Measurements from ENCODE around the gene SH3BP4.

Gene SH3BP4

DNA sequence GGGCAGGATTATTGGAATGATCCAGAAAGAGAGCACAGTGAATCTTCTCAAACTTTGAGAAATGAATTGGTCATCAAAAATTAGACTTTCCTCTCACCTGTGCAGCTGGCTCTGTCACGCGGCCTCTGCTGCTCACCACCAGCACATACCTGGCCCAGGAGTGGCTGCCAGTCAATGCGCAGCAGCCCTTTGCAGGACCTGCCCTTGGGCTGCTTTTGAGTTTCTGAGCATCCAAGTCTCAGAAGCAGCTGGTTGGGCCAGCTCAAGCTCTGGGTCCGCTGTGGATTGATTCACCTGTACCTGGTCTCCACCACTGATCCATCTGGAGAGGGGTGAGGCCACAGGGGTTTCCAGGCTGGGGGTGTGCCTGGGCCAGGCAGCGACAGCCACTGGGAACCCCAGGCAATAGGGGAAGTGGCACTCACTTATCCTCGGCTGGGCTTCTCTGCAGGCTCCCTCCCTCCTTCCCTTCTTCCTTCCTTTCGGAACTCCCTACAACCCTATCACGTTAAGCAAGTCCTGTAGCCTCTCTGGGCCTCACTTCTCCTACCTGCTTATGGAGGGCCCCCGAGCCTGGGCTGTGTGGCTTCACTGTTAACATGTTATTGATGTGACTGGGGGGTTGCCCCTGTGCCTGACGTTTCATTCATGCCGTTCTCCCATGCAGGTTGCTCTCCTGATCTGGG is 48.1 kb downstream of the SH3BP4 start:
- Histone ChIP-seq H3K9me3 (ENCODE audit: insufficient read depth, low read length) (no peaks in the 10 kb centered on the region), H3K9ac (ENCODE audit: low read length) (no peak overlapping the region), H3K27me3 (ENCODE audit: low read depth, low read length) (no peaks in the 10 kb centered on the region), H3K79me2 (ENCODE audit: low read length) (no peaks in the 10 kb centered on the region), H4K20me1 (ENCODE audit: insufficient read depth, low read length) (no peaks in the 10 kb centered on the region), H3K4me3 (ENCODE audit: low read length) (no peak overlapping the region), H3K27ac (ENCODE audit: low read length) (no peak overlapping the region), H3K4me1 (ENCODE audit: low read length) (no peaks in the 10 kb centered on the region), H3K36me3 (replicated peaks; ENCODE audit: low read depth, low read length) (no peaks in the 10 kb centered on the region), H3K4me2 (ENCODE audit: low read length) (no peak overlapping the region), H2AFZ (ENCODE audit: low read depth, low read length) (no peak overlapping the region)
- TF ChIP-seq, protein P1, sequence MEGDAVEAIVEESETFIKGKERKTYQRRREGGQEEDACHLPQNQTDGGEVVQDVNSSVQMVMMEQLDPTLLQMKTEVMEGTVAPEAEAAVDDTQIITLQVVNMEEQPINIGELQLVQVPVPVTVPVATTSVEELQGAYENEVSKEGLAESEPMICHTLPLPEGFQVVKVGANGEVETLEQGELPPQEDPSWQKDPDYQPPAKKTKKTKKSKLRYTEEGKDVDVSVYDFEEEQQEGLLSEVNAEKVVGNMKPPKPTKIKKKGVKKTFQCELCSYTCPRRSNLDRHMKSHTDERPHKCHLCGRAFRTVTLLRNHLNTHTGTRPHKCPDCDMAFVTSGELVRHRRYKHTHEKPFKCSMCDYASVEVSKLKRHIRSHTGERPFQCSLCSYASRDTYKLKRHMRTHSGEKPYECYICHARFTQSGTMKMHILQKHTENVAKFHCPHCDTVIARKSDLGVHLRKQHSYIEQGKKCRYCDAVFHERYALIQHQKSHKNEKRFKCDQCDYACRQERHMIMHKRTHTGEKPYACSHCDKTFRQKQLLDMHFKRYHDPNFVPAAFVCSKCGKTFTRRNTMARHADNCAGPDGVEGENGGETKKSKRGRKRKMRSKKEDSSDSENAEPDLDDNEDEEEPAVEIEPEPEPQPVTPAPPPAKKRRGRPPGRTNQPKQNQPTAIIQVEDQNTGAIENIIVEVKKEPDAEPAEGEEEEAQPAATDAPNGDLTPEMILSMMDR (IDR thresholded peaks at IDR 0.05; ENCODE audit: low read depth, low read length) = no peak
- TF ChIP-seq EZH2phosphoT487 (IDR thresholded peaks at IDR 0.05; ENCODE audit: low read depth) = no peak

- Histone ChIP-seq H3K4me1 (ENCODE audit: low read length) (no peaks in the 10 kb centered on the region), H3K36me3 (replicated peaks; ENCODE audit: low read depth, low read length) (no peaks in the 10 kb centered on the region), H3K27ac (ENCODE audit: low read length) (no peak overlapping the region), H3K9ac (ENCODE audit: low read length) (no peak overlapping the region), H3K9me3 (ENCODE audit: insufficient read depth, low read length) (no peaks in the 10 kb centered on the region), H3K27me3 (ENCODE audit: low read depth, low read length) (no peaks in the 10 kb centered on the region), H3K4me2 (ENCODE audit: low read length) (no peak overlapping the region), H3K79me2 (ENCODE audit: low read length) (no peaks in the 10 kb centered on the region), H3K4me3 (ENCODE audit: low read length) (no peak overlapping the region), H4K20me1 (ENCODE audit: insufficient read depth, low read length) (no peaks in the 10 kb centered on the region), H2AFZ (ENCODE audit: low read depth, low read length) (no peak overlapping the region)
- TF ChIP-seq, protein P1 (IDR thresholded peaks at IDR 0.05; ENCODE audit: low read depth, low read length) = no peak
- no peak for TF ChIP-seq EZH2phosphoT487 (IDR thresholded peaks at IDR 0.05; ENCODE audit: low read depth)
Measured at GRCh38 chr2:235000426-235001236, 48.8 kb downstream of the SH3BP4 start.

DNA sequence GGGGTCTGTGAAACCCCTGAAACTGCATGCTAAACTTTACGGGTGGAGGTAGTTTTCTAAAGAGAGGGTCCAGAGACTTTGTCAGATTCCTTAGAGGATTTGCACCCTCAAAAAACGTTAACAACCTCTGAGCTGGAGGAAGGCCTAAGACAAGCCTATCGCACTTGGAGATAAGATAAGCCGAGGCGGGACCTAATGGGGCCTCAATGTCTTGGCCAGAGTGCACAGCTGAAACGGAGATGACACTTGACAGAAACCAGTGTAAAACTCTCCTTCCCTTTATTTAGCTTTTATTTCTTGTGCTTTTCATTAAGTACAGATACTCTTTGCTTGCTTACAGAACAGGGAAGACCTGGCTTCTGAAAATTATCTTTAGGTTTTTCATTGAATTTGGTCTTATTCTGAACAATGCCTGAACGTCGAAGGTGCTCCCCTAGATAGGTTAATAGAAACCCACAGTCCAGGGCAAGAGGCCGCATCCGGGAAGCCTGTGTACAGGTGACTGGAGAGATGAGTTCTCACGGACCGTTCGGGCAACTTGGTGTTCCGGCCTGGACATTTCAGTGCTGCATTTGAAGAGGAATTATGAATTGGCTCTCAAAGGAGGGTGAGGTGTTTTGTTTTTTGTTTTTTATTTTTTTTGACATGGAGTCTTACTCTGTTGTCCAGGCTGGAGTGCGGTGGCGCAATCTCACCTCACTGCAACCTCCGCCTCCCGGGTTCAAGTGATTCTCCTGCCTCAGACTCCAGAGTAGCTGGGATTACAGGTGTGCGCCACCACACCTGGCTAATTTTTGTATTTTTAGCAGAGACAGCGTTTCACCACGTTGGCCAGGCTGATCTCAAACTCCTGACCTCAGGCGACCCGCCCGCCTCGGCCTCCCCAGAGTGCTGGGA is 49.7 kb downstream of the SH3BP4 start:
- Histone ChIP-seq H3K79me2 (ENCODE audit: low read length) (no peaks in the 10 kb centered on the region), H3K9me3 (ENCODE audit: insufficient read depth, low read length) (no peaks in the 10 kb centered on the region), H3K27ac (ENCODE audit: low read length) (no peak overlapping the region), H3K4me2 (ENCODE audit: low read length) (no peak overlapping the region), H3K4me1 (ENCODE audit: low read length) (no peaks in the 10 kb centered on the region), H2AFZ (ENCODE audit: low read depth, low read length) (no peak overlapping the region), H4K20me1 (ENCODE audit: insufficient read depth, low read length) (no peaks in the 10 kb centered on the region), H3K36me3 (replicated peaks; ENCODE audit: low read depth, low read length) (no peaks in the 10 kb centered on the region), H3K27me3 (ENCODE audit: low read depth, low read length) (no peaks in the 10 kb centered on the region), H3K4me3 (ENCODE audit: low read length) (no peak overlapping the region), H3K9ac (ENCODE audit: low read length) (no peak overlapping the region)
- TF ChIP-seq, protein P1 (IDR thresholded peaks at IDR 0.05; ENCODE audit: low read depth, low read length) = no peak
- no peak for TF ChIP-seq EZH2phosphoT487 (IDR thresholded peaks at IDR 0.05; ENCODE audit: low read depth)
